GM19395 (cell line): Measurements from ENCODE around the gene FKBP9.
"Not testable (repeated sequence)": the region's sequence is repeated elsewhere in the genome, so short reads cannot be mapped to it uniquely, and the experiment has no call there.

Experiments used
- ATAC-seq: cut with Tn5 transposase; IDR thresholded peaks from one replicate; pipeline ENCODE4 v1.9.1; 2021; ENCODE audit warnings: mild to moderate bottlenecking, moderate library complexity; ENCODE audit not compliant: unreplicated experiment

Gene FKBP9

DNA sequence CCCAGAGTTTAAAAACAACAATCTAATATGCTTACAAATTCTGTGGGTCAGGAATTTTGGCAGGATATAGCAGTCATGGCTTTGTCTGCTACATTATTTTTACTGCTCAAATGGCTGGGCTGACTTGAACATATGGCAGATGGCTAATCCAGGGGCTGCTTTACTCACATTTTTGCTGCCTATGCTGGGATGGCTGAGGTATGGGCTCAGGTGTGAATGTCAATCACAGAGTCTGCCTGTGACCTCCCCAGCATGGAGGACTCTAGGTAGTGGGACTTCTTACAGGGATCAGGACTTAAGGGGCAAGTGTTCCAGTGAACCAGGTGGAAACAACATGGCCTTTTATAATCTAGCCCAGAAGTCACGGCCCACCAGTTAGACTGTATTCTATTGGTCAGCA, 4.4 kb upstream of the FKBP9 start:
- no peak for ATAC-seq

DNA sequence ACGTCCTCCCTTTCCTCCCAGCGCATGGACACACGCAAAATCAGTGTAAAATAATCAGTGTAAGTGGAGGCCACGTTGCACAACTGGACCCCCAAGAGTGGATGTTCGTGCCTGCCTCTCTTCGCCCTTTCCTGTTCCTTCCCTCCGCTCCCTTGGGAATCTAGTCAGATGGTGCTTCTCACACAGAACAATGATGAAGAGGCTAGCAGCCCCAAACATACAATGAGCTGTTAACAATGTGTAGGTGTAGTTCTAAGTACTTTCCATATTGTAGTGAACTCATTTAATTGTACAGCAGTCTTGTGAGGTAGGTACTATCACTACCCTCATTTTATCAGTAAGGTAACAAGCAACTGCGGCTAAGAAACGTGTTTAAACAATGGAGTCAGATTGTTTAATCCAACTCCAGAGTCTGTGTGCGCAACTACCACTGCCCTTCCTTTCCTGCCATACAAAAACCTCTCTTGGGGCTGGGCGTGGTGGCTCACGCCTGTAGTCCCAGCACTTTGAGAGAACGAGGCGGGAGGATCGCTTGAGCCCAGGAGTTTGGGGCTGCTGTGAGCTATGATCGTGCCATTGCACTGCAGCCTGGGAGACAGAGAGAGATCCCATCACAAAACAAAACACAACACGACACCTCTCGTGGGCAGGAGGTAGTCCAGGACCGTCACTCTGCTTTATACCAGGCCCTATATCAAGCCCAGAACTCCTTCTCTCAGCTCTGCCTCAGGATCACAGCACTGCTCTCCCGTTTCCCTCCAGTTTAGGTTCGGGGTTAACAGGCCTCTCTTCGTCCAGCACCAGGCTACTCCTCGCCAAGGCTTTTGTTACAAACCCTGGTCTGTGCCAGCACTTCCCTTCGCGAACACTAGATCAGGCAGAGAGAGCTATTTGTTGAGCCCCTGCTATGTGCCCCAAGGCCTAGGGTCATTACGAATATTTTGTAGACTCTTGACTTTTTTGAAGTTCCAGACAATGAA, 1.1 kb downstream of the FKBP9 start:
- no peak for ATAC-seq

DNA sequence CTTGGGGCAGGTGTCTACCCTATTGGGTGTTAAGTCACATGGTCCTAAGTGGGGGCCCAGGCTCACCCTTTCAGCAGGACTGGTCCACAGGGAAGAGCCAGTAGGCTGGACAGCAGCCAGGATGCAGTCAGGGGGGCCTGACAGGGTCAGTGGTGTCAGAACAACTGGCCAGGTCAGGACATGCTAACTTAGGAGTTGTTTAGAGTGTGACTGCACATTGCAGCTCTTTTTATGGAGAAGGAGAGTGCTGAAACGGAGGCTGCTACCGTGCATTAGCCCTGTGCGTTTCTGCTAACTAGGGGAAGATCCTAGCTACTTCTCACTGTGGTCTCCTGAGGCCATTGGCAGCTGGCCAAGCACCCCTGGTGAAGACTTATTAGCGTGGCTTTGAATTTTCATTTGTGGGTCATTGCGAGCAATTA, 6.7 kb downstream of the FKBP9 start:
- not testable (repeated sequence) for ATAC-seq

DNA sequence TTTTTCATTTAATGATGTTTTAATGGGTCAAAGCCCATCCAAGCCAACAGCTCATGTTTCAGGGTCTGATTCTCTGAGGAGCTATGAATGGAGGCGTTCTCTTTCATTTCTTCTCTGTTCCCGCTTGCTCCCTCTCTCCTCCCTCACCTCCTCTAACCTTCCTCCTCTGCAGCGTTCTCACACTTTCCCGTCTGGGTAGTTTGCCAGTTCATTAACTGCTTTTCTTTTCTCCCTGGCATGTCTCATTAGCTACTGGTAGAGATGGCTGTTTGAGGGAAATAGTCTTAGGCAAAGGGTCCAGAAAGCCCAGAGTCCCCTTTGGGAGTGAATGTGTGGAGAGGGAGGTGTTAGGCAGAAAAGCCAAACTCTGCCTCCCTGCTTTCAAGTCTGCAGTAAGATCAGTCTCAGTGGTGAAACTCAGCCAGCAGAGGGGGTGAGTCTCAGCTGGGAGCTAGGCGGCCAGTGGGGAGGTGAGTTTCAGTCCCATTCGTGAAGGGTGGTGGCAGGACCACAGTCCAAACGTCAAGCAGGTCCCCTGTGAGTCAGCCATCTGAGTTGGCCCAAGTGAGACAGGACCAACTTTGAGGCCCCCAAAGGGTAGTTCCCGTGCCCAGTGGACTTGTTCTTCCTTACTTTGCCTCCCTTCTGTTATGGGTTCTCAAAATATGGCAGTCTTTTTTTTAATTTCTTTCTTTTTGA, 7.4 kb downstream of the FKBP9 start:
- ATAC-seq, result peak; percentile 99

DNA sequence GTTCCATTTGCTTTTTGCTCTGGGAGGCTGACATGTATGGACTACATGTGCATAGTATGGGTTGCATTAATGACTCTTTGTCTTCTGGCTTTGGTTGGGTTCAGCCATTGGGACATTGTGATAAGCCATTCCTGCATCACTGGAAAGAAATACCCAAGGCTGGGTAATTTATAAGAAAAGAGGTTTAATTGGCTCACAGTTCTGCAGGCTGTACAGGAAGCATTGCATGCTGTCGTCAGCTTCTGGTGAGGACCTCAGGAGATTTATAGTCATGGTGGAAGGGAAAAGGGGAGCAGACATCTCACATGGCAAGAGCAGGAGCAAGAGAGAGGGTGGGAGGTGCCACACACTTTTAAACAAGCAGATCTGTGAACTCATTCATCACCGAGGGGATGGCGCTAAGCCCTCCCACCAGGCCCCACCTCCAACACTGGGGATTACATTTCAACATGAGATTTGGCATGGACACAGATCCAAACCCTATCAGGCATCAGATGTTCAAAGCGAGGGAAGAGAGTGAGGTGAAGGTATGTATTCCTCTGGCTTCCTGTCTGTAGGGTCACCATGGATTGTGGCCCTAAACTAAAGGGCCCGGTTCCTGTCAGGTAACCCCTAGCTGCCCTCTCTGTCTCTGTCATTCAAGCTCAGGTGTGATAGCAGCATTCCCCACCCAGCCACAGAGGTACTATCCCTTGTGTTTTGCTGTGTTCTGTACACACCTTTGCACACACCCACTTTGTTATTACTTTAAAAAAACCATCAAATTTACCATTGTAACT, 9.4 kb downstream of the FKBP9 start:
- ATAC-seq, result not testable (repeated sequence)

DNA sequence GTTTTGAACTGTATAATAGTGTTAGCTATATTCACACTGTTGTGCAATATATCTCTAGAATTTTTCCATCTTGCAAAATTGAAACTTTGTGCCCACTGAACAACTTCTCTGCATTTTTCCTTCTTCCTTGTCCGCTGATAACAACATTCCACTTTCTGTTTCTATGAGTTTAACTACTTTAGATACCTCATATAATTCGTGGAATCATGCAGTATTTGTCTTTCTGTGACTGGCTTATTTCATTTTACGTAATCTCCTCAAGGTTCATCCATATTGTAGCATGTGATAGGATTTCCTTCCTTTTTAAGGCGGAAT, 10.0 kb downstream of the FKBP9 start:
- ATAC-seq, result not testable (repeated sequence)

DNA sequence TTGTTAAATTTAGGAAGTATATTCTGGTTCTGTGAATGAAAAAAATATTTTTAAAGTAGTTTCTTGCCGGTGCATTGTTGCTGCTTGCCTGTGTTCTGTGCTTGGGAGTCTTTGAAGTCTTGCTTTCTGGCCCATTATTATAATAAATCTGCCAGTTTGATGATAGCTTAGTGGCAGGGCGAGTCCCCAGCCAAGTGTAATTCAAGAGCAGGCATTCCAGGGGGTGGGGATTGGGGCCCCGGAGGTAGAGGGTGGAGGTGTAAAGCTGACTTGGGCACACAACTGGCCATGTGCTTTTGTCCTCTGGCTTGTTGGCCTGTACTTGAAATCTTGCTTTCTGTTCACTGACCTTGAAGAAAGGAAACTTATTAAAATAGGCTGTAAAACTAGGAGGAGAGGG, 14.7 kb downstream of the FKBP9 start:
- ATAC-seq, result not testable (repeated sequence)

DNA sequence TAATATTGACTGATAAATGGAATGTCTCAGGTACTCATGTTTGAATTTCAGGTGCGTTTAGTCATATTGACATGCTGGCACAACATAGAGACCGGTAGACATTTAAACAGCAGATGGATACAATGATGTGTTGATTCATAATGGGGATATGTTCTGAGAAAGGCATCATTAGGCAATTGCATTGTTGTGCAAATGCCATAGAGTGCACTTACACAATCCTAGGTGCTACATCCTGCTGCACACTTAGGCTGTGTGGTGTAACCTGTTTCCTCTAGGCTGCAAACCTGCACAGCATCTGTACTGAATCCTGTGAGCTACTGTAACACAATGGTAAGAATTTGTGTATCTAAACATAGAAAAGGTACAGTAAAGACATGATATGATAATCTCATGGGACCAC, 19.9 kb downstream of the FKBP9 start:
- not testable (repeated sequence) for ATAC-seq

DNA sequence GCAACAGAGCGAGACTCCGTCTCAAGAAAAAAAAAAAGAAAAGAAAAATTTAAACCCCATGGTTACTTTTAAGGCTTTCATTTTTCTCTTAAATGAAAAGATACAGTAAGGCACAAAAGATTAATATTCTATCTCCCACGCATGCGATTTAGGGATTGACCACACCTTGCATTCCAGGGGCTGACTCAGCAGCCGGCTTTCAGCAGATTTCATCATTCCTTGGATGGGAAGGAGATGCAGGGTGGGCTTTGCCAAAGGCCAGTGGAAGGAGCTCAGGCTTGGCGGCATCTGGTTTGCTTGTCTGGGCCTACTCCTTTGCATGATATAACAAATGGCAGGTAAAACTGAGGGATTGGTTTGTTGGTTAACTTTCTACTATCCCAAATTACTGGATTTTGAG, 22.0 kb downstream of the FKBP9 start:
- ATAC-seq, result not testable (repeated sequence)

DNA sequence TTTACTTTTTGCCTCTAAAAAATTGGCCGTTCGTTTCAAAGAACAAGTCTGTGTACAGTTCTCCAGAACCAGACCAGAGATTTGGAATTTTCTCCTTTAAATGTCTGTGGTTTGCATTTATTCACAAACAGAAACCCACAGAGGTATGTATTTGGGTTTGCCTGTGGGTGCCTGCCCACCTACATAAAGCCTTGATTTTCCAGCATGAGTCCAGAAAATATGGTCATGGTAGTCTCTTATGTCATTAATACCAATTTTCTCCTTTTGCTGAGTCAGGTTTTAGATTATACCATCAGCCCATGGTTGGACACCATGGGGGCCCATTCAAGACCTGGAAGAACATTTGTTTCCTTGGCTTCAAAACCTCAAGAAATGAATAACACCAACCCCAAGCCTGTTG, 22.7 kb downstream of the FKBP9 start:
- not testable (repeated sequence) for ATAC-seq

DNA sequence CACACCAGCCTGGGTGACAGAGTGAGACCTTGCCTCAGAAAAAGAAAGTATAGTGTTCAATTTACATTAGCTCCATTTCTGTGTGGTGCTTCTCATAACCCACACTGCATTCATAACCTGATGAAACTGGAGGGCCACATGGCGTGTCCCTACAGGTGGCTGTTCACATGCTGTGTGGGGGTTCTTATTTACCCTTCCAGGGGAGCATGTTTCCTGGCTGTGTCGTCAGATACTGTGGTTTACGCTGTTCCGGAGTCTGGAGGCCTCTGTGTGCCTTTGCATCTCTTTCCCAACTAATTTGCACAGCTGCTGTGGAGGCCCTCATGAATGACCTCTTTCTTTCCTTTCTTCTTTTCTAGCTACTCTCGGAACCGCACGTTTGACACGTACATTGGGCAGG, 30.9 kb downstream of the FKBP9 start:
- ATAC-seq, result peak; percentile 87

DNA sequence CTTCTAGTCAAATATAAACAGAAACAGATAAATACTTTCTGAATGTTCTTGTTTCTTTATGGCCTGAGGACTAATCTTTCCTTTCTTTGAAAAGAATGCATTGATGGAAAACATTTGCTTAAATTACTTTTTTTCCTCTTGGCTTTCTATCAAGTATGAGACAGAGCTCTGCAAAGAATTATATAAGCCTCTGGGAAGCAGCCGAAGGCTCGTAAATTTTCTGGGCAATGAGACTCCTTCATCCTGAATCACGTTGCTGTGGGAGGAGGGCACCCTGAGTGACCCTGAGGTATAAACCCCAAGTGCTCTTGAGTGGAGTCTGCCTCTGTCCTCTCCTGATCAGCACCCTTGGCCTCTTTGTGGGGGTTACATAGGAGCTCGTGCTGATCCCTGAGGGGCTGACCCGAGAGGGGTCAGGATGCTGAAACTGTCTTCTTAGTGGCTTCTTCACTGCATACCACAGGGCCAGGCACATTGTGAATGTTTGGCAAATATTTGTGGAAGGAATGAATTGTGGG, 33.9 kb downstream of the FKBP9 start:
- not testable (repeated sequence) for ATAC-seq

DNA sequence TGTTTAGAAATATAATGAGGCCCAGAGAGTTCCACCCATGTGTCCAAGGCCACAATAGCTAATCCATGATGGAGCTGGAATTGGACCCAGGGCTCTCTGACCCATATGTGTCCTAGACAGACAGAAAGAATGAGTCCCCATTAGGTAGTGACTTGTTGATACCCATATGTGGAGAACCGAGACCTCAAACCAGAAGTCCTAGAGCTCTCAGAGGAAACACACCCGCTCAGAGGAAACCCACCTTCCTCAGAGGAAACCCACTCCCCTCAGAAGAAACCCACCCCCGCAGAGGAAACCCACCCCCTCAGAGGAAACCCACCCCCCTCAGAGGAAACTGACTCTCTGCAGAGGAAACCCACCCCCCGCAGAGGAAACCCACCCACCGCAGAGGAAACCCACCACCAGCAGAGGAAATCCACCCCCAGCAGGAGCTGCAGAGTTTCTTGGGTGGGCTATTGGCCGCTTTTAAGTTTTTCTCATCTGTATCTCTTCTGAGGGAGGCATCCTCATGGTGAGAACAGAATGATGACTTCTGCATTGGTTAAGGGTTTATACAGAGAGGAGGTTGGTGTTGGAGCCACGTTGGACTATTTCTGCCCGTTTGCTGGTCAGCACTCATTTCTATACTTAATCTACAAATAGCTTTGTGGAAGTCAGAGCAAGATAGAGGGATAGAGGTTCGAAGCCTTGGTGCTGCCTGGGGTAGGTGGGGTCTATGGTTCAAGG, 34.9 kb downstream of the FKBP9 start:
- ATAC-seq, result not testable (repeated sequence)

DNA sequence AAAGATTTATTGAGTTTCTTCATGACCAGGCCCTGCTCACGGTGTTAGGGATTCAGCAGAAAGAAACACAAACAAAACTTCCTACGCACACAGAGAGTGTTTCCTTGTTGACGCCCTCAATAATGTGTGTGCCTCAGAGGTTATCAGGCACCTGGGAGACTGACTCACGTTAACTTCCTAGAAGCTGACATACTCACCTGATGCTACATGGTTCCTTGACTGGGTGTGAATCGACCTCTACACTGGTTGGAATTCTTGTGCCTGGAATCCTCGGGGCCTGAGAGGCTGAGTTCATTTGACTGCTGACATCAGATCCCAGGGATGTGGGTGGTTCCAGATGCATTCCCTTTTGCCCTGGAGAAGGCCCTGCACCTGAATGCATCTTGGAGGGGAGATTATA, 35.5 kb downstream of the FKBP9 start:
- not testable (repeated sequence) for ATAC-seq

DNA sequence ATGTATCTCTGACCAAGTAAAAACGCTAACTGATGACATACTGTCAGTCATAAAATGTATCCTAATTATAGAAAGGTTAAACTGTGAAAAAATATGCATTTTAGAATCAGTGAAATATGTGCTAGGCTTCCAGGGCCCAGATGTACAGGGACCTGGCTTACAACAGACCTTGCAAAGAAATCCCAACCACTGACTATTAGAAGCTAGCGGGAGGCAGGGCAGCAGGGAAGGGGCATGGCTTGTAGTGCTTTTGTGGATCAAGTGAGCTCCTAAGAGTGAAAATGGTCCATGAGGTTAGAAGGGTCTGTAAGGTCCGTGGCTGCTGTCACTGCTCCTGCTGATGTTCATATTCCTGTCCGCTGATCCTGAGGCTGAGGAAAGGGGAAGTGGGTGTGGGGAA, 40.7 kb downstream of the FKBP9 start:
- ATAC-seq, result not testable (repeated sequence)

DNA sequence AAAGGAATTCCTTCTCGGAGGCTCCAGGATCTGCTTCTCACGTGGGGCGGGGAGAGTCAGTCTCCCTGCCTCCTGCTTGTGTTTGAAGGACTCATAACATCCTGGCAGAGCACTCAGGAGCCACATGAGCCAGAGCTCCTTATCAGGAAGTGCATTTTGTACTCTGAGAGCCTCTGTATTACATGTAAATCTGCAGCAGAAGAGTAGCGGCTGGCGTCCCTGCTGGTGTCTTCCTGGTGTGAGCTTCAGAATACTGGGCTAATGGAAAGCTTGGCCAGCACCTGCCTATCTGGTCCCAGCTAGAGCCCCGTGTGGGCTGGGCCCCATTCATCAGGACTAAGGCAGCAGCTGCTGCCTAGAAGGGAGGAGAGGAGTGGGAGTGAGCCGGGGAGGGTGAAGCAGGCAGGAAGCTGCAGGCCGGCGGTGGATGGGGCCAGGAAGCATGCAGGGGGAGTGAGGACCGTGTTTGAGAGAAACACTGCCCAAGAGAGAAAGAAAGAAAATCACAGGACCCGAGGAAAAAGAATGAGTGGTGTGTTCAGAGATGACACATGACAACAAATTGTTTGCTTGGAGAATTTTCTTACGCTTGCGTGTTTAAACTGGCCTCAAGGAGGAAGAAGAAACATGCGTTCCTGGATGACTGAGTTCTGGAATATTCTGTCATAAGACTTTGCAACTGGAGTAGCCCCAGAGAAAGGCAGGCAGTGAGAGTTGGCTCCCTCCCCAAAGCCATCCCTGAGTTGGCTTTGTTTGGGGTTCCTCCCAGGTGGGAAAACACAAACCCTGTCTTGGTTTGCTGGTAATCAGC, 41.3 kb downstream of the FKBP9 start:
- not testable (repeated sequence) for ATAC-seq

DNA sequence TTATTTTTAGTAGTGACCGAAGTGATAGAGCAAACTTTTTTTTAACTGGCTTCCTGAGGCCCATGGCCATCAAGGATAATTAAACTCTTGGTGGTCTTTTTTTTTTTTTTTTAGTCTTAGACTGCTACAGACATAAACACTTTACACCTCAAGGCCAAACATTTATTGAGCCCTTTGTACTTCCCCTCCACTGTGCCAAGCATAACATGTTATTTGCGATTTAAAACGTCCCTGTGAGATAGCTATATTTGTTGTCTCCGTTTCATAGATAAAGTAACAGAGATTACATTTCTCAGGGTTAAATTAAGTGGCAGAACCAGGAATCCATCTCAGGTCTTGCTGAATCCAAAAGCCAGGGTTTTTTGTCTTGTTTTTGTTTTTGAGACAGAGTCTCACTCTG, 42.1 kb downstream of the FKBP9 start:
- not testable (repeated sequence) for ATAC-seq

DNA sequence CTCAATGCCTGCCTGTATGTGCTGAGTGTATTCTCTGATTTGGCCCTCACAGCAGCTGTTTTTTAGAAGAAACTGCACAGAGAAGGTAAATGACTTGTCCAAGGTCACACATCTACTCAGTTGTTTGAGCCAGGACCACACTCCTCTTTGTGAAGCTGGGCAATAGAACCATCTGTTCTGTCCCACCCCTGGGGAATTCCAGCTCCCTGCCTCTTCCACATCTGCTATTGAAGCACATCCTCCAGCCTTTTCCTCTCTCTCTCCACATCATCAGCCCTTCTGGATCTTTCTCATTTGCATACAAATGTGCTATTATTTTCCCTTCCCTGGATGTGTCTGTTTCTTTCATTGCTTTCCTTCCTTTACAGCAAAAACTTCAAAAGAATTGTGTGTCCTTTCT, 45.9 kb downstream of the FKBP9 start:
- not testable (repeated sequence) for ATAC-seq

DNA sequence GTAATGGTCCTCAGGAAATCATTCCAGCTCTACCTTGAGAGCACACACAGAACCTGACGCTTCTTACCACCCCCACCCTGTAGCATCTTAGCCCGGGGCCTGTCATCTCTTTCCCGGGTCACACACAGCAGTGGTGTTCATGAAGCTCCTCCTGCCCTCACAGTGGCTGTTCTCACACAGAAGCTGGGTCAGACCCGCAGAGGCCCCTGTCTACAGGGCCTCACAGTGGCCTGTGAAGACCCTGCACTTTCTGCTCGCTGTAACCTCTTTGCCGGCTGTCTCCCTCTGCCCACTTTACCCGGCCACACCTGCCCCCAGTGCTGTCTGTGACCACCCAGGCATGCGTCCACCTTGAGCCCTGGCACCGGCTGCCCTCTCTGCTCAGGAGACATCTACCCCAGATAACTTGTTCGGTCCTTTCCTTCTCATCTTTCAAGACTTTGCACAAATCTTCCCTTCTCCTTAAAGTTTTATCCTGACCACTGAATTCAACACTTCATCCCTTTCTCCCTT, 46.9 kb downstream of the FKBP9 start:
- ATAC-seq, result not testable (repeated sequence)
